H9 (cell line): ENCODE data around the gene NLGN3. TPM values are rescaled to one million over a fixed set of nuclear protein-coding genes. Genes with fewer than 3 reads are reported as not detected.
A peak's percentile ranks its signal among the peaks of the same experiment; 100 is the strongest.

ENCODE experiments used
- DNase-seq: peaks from one replicate; pipeline ENCODE4 v3.0.0-alpha.2; 2017
- H2AFZ ChIP-seq: one replicate; pipeline ENCODE4 v1.6.1; 2013; ENCODE audit warnings: mild to moderate bottlenecking, low read length, control low read depth, moderate library complexity
- H2AK5ac ChIP-seq: 2 replicates; pipeline ENCODE4 v1.6.1; 2013; ENCODE audit warnings: low read length, control low read depth, mixed read lengths; ENCODE audit not compliant: insufficient read length
- H2BK120ac ChIP-seq: one replicate; pipeline ENCODE4 v1.6.1; 2013; ENCODE audit warnings: low read depth, mild to moderate bottlenecking, low read length, control low read depth, inconsistent platforms; ENCODE audit not compliant: poor library complexity, severe bottlenecking
- H2BK12ac ChIP-seq: 2 replicates; pipeline ENCODE4 v1.6.1; 2013; ENCODE audit warnings: low read length, control low read depth, mixed read lengths, low read depth; ENCODE audit not compliant: insufficient read length
- H2BK15ac ChIP-seq: 2 replicates; pipeline ENCODE4 v1.6.1; 2013; ENCODE audit warnings: low read depth, low read length, control low read depth
- H2BK20ac ChIP-seq: one replicate; pipeline ENCODE4 v1.6.1; 2013; ENCODE audit warnings: low read depth, mild to moderate bottlenecking, low read length, control low read depth, inconsistent platforms; ENCODE audit not compliant: poor library complexity, severe bottlenecking
- H2BK5ac ChIP-seq: 2 replicates; pipeline ENCODE4 v1.6.1; 2013; ENCODE audit warnings: low read length, control low read depth, mixed read lengths; ENCODE audit not compliant: insufficient read length
- H3K14ac ChIP-seq: 2 replicates; pipeline ENCODE4 v1.6.1; 2013; ENCODE audit warnings: low read length, control low read depth; ENCODE audit not compliant: insufficient read depth
- H3K18ac ChIP-seq: 2 replicates; pipeline ENCODE4 v1.6.1; 2013; ENCODE audit warnings: low read depth, mild to moderate bottlenecking, mixed read lengths, low read length, control low read depth; ENCODE audit not compliant: insufficient read length
- H3K23ac ChIP-seq: 2 replicates; pipeline ENCODE4 v1.6.1; 2013; ENCODE audit warnings: low read length, control low read depth, mixed read lengths, low read depth; ENCODE audit not compliant: insufficient read length
- H3K23me2 ChIP-seq: 2 replicates; pipeline ENCODE4 v1.6.1; 2013; ENCODE audit warnings: low read depth, mild to moderate bottlenecking, mixed read lengths, low read length, control low read depth; ENCODE audit not compliant: insufficient read length, poor library complexity, severe bottlenecking
- H3K27ac ChIP-seq: 2 replicates; pipeline ENCODE4 v1.5.1; 2013; ENCODE audit warnings: low read length, control low read depth, mixed read lengths, low read depth; ENCODE audit not compliant: insufficient read length
- H3K27me3 ChIP-seq: 2 replicates; pipeline ENCODE4 v1.6.1; 2013; ENCODE audit warnings: low read length, control low read depth, inconsistent platforms; ENCODE audit not compliant: insufficient read depth
- H3K4ac ChIP-seq: 2 replicates; pipeline ENCODE4 v1.6.1; 2013; ENCODE audit warnings: low read depth, mild to moderate bottlenecking, control low read depth, inconsistent platforms, low read length, moderate library complexity
- H3K4me1 ChIP-seq: 2 replicates; pipeline ENCODE4 v1.6.1; 2013; ENCODE audit warnings: low read length, control low read depth, inconsistent platforms; ENCODE audit not compliant: insufficient read depth
- H3K4me2 ChIP-seq: 2 replicates; pipeline ENCODE4 v1.6.1; 2013; ENCODE audit warnings: low read length, control low read depth, mixed read lengths; ENCODE audit not compliant: insufficient read length, insufficient read depth
- H3K56ac ChIP-seq: 2 replicates; pipeline ENCODE4 v1.6.1; 2013; ENCODE audit warnings: low read depth, mild to moderate bottlenecking, mixed read lengths, low read length, control low read depth; ENCODE audit not compliant: insufficient read length
- H3K79me1 ChIP-seq: 2 replicates; pipeline ENCODE4 v1.6.1; 2013; ENCODE audit warnings: low read depth, mild to moderate bottlenecking, moderate library complexity, low read length, control low read depth, inconsistent platforms; ENCODE audit not compliant: insufficient read depth, poor library complexity, severe bottlenecking
- H3K79me2 ChIP-seq: 2 replicates; pipeline ENCODE4 v1.6.1; 2013; ENCODE audit warnings: low read length, control low read depth, inconsistent platforms; ENCODE audit not compliant: insufficient read depth
- H3K9ac ChIP-seq: 2 replicates; pipeline ENCODE4 v1.6.1; 2013; ENCODE audit warnings: low read length, control low read depth, mixed read lengths; ENCODE audit not compliant: insufficient read length; ENCODE audit errors: extremely low read depth
- H3K9me3 ChIP-seq: one replicate; pipeline ENCODE4 v1.6.1; 2013; ENCODE audit warnings: low read depth, low read length, inconsistent platforms; ENCODE audit not compliant: control insufficient read depth
- H3T11ph ChIP-seq: one replicate; pipeline ENCODE4 v1.6.1; 2013; ENCODE audit warnings: mild to moderate bottlenecking, low read length, control low read depth, inconsistent platforms
- H4K20me1 ChIP-seq: one replicate; pipeline ENCODE4 v1.6.1; 2013; ENCODE audit not compliant: control insufficient read depth, insufficient read length, insufficient read depth
- H4K5ac ChIP-seq: 2 replicates; pipeline ENCODE4 v1.6.1; 2013; ENCODE audit warnings: low read depth, mild to moderate bottlenecking, mixed read lengths, low read length, control low read depth; ENCODE audit not compliant: insufficient read length
- H4K8ac ChIP-seq: replicated peaks from 2 replicates; pipeline ENCODE4 v1.6.1; 2013; ENCODE audit warnings: low read length, control low read depth, mixed read lengths, low read depth; ENCODE audit not compliant: insufficient read length
- H4K91ac ChIP-seq: 2 replicates; pipeline ENCODE4 v1.6.1; 2013; ENCODE audit warnings: low read depth, mild to moderate bottlenecking, moderate library complexity, mixed read lengths, low read length, control low read depth; ENCODE audit not compliant: insufficient read length
- H3K27ac Mint-ChIP-seq, 3 experiments: 2 replicates in 2 of 3; 3 replicates in 1 of 3; pipeline ENCODE4 v1.8.0; 2020 to 2021; ENCODE audit warnings: mixed read lengths in 3 of 3, mild to moderate bottlenecking in 1 of 3, moderate library complexity in 1 of 3
- H3K27me3 Mint-ChIP-seq: 2 replicates; pipeline ENCODE4 v1.8.0; 2021; ENCODE audit warnings: low read depth, mild to moderate bottlenecking, moderate library complexity, mixed read lengths
- H3K36me3 Mint-ChIP-seq, 3 experiments: 2 replicates in 2 of 3; 3 replicates in 1 of 3; pipeline ENCODE4 v1.8.0; 2020 to 2021; ENCODE audit warnings: low read depth in 3 of 3, mixed read lengths in 3 of 3; ENCODE audit not compliant: insufficient read depth in 1 of 3
- H3K4me1 Mint-ChIP-seq, 2 experiments: 2 replicates each; pipeline ENCODE4 v1.8.0; 2020; ENCODE audit warnings: mixed read lengths in 2 of 2
- H3K4me3 Mint-ChIP-seq, 2 experiments: 2 replicates in 1 of 2; 3 replicates in 1 of 2; pipeline ENCODE4 v1.8.0; 2020 to 2021; ENCODE audit warnings: mild to moderate bottlenecking in 2 of 2, mixed read lengths in 2 of 2, moderate library complexity in 1 of 2
- H3K9me3 Mint-ChIP-seq, 2 experiments: 2 replicates in 1 of 2; 3 replicates in 1 of 2; pipeline ENCODE4 v1.8.0; 2020; ENCODE audit warnings: mild to moderate bottlenecking in 2 of 2, mixed read lengths in 2 of 2, moderate library complexity in 1 of 2
- CTCF ChIP-seq: fragments of 200-600 bp; sonication (generic); conservative IDR thresholded peaks from 3 replicates; pipeline ENCODE4 v1.8.0; 2021; ENCODE audit warnings: antibody characterized with exemption, mild to moderate bottlenecking
- WGBS: extraction: QIAGEN DNeasy Blood & Tissue Kit; methylation state at CpG from one replicate; pipeline ENCODE4 v1.1.7; 2013; ENCODE audit warnings: missing lambda C conversion rate, low lambda C conversion rate, mixed read lengths; ENCODE audit not compliant: insufficient read length; ENCODE audit errors: extremely low coverage; 5-methylcytosine and 5-hydroxymethylcytosine counted together
- total RNA-seq: library from RNA; stranded (reverse); gene quantifications from 2 replicates; pipeline ENCODE4 v1.2.1, GENCODE V29; 2021

NLGN3 gene
- total RNA-seq, 1 experiment from 2014 or later: 3.6 TPM

GRCh38 chrX:71195964-71196649, 51.5 kb downstream of the NLGN3 start:
- TF ChIP-seq CTCF: no peak
- Mint-ChIP-seq H3K36me3 (peaks cover 0 to 4% (median 3%) of the 10 kb centered on the region in 3 experiments; a peak in 4 of 7 replicates), H3K9me3 (peaks cover 51 to 56% of the 10 kb centered on the region in 2 experiments), H3K4me3 (no peak overlapping the region; a peak in 1 of 5 replicates), H3K27ac (peak overlapping the region in 2 of 3 experiments; percentile 22 to 78; a peak in 3 of 7 replicates), H3K4me1 (peaks cover 22% of the 10 kb centered on the region in 2 experiments), H3K27me3 (no peaks in the 10 kb centered on the region; the same call in 1 of the 2 replicates)
- no CpG with 5 or more reads among the region's 4 CpGs for WGBS
- H2AFZ ChIP-seq: no peak overlapping the region
- H4K8ac ChIP-seq: no peak overlapping the region
- no peak overlapping the region for H2AK5ac ChIP-seq
- no peak overlapping the region for H3K18ac ChIP-seq
- no peak overlapping the region for H3T11ph ChIP-seq
- H3K23me2 ChIP-seq: no peaks in the 10 kb centered on the region
- H4K5ac ChIP-seq: no peak overlapping the region
- no peak overlapping the region for H3K4me2 ChIP-seq
- H2BK20ac ChIP-seq: no peak overlapping the region
- no peak overlapping the region for H3K23ac ChIP-seq
- H4K91ac ChIP-seq: no peak overlapping the region
- H3K27ac ChIP-seq: no peak overlapping the region
- no peaks in the 10 kb centered on the region for H3K79me2 ChIP-seq
- H3K14ac ChIP-seq: no peak overlapping the region
- H3K79me1 ChIP-seq: no peaks in the 10 kb centered on the region
- H3K9me3 ChIP-seq: peaks cover 24% of the 10 kb centered on the region
- no peak overlapping the region for H3K56ac ChIP-seq
- peak; percentile 38 for DNase-seq
- H2BK120ac ChIP-seq: no peak overlapping the region
- H3K27me3 ChIP-seq: no peaks in the 10 kb centered on the region
- H3K4ac ChIP-seq: no peak overlapping the region
- no peak overlapping the region for H3K9ac ChIP-seq
- H3K4me1 ChIP-seq: peaks cover 4% of the 10 kb centered on the region; the same call in 1 of the 2 replicates
- H4K20me1 ChIP-seq: no peaks in the 10 kb centered on the region
- no peak overlapping the region for H2BK15ac ChIP-seq
- H2BK5ac ChIP-seq: no peak overlapping the region
- no peak overlapping the region for H2BK12ac ChIP-seq
